ENCODE results near the gene N4BP3.

N4BP3 gene

DNA sequence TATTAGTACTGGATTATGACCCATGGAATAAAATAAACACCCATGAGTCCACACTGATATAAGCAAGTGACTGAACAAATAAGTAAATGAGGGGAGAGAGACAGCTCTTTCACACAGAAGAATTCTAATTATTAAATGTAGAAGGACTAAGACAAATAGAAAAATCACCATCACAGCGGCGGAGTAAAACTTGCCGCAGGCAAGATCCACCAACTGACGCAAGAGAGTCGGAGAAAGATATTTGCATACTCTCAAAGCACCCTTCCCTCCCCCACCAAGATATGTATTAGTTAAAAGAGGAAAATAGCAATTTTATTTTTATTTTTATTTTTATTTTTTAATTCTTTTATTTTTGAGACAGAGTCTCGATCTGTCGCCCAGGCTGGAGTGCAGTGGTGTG is 14.6 kb upstream of the N4BP3 start:
- no peak for DNase-seq (ENCODE audit: low read depth in 2 of 2)

DNA sequence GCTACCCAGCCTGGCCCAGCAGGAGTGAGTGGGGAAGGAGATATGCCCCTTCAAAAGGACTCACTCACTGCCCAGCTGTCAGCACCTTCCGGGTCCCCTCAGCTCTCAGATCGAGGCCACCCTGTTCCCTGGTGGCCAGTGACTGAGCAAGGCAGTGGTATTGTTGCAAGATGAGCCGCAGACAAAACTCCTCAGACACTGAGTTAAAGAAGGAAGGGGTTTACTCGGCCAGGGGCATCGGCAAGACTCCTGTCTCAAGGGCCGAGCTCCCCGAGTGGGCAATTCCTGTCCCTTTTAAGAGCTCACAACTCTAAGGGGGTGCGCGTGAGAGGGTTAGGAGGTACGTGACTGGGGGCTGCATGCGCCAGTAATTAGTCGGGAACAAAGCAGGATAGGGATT is 9.7 kb upstream of the N4BP3 start:
- DNase-seq (ENCODE audit: low read depth in 2 of 2), result no peak

DNA sequence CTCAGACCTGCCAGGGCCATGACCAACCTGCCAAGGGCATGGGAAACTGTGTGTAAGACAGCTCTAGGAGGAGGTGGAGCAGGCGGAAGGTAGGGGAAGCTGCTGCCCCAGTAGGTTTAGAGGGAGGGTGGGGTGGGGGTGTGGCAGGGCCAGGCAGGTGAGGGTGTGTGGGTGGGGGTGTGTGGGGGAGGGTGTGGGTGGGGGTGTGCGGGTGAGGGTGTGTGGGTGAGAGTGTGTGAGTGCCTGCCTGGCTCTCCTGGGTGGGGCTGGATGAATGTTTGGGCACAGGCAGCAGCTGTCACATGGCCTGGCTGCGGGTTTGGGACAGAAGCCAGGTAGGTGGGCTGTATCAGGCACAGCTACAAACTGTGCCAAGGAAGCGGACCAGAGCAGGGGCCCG is 8.8 kb upstream of the N4BP3 start:
- no peak for DNase-seq (ENCODE audit: low read depth in 2 of 2)

DNA sequence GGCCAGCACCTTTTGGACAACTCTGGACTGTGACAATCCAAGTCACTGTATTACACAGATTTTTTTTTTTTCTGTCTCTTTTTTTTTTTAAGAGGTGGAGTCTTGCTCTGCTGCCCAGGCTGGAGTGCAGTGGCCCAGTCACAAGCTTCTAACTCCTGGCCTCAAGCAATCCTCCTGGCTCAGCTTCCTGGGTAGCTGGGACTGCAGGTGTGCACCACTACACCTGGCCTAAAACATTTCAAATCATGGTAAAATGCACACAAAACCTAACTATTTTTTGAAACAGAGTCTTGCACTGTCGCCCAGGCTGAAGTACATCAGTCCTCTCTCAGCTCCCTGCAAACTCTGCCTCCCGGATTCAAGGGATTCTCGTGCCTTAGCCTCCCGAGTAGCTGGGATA is 7.2 kb upstream of the N4BP3 start:
- DNase-seq (ENCODE audit: low read depth in 2 of 2), result no peak

DNA sequence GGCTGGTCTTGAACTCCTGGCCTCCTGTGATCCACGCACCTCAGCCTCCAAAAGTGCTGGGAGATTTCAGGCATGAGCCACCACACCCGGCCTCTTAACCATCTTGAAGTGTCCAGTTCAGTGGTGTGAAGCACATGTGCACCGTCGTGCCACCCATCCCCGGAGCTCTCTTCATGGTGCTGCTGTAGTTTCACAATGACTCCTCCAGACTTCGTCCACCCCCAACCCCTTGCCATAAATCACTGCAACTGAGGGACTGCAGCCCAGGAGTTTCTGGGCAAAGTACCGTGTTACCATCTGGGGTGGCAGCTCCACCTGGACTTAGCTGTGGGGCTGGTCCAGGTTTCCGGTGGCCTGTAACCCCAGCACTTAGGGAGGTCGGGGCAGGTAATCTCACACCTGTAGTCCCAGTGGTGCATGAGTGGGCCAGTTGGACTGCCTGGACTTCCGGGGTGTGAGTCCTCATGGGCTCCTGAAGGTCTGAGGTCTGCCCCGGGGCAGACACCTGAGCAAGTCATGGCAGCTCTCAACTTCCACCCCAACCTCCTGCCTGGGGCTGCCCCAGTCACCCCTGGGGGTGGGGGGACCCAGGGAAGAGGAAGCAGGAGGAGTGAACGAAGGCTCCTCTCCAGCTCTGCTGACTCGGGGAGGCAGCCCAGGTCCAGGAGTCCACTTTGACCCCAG is 6.6 kb upstream of the N4BP3 start:
- DNase-seq (ENCODE audit: low read depth in 2 of 2), result no peak

DNA sequence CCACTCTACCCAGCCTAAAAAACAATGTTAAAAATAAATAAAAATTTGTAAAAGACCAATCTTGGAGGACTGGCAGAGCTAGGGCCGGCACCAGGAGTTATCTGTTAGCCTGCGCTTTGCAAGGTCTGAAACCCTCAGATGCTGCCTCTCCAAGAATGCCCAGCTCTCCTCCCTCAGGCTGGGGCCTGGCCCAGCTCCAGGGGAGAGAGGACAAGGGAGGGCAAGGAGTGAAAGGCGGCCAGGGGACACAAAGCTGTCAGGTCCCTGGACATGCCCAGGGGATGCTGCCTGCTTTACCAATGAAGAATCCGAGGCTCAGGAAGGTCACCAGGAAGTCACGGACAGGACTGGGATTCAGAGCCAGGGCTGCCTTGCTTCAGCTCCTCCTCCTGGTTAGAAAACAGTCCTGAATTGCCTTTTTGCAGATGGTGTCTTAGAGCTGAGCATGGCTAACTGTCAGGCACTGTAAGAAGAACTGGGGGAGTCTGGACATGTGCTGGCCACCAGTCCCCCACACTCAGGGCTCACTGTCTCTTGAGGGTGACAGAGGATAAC is 5.5 kb upstream of the N4BP3 start:
- DNase-seq (ENCODE audit: low read depth in 2 of 2), result no peak

DNA sequence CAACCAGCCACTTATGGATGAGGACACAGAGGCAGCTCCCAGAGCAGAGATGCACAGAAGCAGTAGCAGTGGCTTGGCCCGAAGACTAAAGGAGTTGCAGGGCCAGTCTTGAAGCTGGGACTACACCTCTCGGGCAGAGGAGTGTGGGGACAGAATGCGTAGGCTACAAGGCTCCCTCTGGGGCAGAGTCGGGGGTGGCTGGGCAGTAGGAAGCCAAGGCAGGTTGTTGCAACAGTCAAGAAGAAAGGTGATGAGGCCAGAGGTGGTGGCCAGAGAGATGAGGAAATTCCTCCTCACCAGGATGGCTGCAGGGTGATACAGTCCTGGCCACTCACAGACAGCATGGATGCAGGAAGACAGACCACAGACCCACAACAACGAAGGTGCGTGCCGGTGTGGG is 4.9 kb upstream of the N4BP3 start:
- DNase-seq (ENCODE audit: low read depth in 2 of 2), result no peak

DNA sequence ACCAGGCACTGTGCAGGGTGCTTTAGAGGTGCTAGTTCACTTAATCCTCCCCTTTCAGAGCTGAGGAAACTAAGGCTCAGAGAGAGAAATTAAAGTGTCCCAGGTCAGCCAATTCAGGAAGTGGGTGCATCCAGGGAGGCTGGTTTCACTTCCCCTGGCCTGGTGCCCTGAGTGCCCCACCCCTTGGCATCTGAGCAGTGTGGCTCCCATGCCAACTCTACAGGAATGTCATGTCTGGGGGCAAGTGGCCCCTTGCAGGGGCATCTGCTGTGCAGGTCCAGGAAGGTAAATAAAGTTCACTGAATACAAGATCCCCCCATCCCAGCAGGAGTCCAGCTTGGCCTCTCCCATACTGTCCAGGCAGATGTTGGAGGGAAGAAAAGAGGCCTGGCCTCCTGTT is 4.4 kb upstream of the N4BP3 start:
- no peak for DNase-seq (ENCODE audit: low read depth in 2 of 2)

DNA sequence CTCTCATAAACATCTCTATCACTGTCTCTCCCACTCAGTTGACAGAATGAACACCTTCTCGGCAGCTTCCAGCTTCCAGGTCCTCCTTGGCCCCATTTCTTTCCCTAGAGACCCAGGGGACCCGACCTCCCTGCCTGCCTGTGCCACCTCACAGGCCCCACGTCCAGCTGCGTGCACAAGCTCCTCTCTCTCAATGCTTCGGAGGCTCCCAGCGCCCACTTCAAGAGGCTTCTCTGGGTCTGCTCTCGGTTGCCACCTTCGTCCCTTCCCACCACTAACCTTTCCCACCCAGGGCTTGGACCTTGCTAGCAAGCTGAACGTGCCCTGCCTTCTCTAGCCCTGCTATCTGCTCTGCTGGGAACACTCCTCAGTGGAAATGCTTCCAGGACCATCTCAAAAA is 2.8 kb upstream of the N4BP3 start:
- no peak for DNase-seq (ENCODE audit: low read depth in 2 of 2)

DNA sequence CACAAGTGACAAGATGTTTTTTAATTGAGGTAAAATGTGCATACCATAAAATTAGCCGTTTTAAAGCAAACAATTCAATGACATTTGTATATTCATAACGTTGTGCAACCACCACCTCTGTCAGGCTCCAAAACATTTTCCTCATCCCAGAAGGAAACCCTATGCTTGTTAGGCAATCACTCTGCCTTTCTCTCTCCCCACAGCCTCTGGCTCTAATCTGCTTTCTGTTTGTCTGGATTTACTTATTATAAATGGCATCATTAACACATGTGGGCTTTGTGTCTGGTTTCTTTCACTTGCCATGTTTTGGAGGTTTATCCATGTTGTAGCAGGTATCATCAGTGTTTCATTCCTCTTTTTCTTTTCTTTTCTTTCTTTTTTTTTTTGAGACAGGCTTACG is 1.4 kb upstream of the N4BP3 start:
- DNase-seq (ENCODE audit: low read depth in 2 of 2), result no peak

DNA sequence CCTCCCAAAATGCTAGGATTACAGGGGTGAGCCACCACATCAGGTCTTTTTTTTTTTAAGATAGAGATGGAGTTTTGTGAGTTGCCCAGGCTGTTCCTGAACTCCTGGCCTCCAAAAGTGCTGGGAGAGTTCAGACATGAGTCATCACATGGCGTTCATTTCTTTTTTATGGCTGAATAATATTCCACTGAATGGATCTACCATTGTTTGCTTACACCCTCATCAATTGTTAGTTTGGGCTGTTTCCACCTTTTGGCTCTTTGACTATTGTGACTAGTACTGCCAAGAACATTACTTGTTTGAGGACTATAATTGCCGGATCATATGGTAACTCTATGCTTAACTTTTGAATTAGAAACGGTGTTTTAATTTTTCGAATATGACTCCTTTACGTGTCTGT is 787 bp upstream of the N4BP3 start:
- DNase-seq (ENCODE audit: low read depth in 2 of 2), result no peak

DNA sequence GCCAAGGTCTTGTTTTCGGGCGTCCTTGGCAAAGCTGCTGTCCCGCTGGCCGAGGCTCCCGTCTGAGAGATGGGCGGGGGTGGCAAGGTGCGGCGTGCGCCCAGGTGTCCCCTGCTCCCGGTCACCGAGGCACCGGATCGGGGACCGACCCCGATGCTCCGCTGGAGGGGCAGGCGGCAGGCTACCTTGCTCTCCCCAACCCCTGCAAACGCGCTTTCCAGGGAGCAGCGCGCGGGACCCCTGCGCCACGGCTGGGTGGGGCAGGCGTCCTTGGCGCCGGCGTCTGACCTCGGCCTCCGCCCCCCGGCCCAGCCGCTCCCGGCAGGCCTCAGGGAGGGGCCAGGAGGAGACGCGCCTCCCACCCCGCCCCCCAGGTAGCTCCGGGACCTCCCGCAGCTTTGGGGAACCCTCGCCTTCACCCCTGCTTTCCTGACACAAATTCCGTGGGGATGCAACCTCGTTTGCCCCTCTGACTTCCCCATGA is 551 bp downstream of the N4BP3 start:
- no peak for DNase-seq (ENCODE audit: low read depth in 2 of 2)

DNA sequence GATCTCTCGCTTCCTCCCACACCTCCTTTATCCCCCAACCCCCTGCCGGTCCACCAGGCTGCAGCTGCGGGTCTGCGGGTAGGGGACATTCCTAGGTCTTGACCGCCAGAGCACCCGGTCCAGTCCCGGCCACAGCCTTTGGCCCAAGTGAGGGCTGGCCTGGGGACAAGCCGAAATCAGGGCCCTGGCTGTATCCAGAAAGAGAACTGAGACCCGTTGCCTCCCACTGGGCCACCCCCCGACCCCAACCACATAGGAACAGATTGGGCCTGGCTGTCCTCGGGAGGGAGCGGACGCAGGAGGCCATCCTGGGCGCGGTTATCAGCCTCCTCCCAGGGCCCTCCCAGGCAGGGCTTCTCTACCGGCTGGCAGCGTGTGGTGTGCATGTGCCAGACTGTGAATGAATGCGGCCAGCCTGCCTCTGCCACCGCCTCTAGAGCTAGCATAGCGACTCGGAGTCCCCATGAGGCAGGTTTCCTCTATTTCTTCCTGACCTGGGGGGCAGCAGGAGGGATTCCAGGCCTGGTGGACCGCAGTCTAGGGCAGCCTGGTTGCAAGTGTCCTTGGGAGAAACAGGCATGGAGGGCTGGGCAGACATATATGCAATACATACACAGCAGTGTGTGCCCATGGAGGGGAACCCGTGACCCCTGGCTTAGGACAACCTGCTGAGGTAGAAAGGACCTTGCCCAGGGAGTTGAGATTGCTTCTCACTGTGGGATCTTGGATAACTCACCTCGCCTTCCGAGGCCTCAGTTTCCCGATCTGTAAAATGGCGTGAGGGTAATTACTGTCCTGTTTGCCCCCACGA is 1.2 kb downstream of the N4BP3 start:
- no peak for DNase-seq (ENCODE audit: low read depth in 2 of 2)

DNA sequence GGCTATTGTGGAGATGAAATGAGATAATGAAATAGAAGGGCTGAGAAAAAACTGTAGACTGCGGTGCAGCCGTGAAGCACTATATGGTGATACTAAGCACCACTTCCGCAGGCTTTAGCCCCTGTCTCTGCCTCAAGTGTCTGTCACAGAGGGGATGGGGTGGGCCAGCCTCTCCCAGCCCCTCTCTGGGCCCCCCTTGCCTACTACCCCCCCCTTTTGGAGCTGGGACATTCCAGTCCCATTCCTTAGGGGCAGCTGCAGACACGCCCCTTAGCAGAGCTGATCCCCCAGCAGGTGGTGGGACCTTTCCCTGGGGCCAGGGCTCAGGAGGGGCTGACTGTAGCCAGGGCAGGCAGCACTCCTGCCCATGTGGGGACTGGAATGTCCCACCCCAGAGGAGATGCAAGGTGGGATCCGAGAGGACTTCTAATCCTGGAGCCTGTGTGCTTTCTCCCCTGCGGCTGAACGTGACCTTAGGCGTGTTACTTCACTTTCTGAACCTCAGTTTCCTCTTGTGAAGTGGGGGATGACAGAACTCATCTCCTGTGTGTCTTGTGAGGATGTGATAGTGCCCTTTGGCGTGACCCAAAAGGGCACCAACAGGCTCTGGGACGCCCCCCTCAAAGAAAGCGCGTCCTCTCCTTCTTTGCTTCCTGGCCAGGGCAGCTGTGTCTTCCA is 1.9 kb downstream of the N4BP3 start:
- DNase-seq (ENCODE audit: low read depth in 2 of 2), result no peak

DNA sequence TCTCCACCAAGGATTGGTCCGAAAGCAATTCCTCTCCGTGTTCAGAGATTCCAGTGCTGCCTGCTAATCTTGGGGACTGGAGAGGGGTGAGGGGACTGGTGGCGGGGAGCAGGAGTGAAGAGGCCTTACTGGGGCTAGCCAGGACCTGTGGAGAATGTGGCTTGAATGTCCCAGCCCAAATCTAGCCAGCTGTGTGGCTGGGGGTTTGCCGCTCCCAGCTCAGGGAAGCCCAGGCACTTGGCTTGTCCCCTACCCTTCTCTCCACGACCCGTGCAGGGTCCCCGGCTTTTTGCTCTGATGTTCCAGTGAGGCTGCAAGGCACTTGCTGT is 2.4 kb downstream of the N4BP3 start:
- no peak for DNase-seq (ENCODE audit: low read depth in 2 of 2)

DNA sequence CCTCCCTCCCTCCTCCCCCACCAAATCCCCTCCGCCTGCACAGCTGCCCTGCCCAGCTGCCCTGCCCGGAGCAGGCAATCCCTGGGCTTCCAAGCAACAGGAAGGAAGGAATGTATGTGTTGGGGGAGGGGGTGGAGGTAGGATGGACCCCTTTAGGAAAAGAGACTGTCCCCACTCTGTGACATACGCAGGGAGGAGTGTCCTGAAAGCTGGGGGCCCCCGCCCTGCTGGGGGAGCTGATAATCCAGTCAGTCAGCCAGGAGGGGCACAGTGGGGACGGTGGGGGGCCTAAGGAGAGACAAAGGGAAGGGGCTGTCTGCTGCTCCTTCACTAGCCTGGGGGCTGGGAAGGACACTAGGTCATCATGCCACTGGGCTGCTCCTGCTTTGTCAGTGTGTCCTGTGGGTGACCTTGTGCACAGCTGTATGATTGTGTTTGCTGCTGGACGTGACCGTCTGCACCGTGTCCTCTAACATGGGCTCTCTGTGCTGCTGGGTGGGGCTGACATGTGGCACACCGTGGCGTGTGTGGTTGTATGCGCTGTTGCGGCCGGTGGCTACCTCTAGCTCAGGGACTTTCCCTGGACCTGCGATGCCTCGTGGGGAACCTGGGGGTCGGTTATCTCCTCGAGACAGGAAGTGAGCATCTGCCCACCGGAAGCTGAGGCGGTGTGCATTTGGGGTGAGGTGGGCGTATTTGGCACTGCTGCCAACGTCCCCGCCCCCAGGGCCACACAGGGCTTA is 3.0 kb downstream of the N4BP3 start:
- peak in 1 of 2 experiments; percentile 38 for DNase-seq (ENCODE audit: low read depth in 2 of 2)

DNA sequence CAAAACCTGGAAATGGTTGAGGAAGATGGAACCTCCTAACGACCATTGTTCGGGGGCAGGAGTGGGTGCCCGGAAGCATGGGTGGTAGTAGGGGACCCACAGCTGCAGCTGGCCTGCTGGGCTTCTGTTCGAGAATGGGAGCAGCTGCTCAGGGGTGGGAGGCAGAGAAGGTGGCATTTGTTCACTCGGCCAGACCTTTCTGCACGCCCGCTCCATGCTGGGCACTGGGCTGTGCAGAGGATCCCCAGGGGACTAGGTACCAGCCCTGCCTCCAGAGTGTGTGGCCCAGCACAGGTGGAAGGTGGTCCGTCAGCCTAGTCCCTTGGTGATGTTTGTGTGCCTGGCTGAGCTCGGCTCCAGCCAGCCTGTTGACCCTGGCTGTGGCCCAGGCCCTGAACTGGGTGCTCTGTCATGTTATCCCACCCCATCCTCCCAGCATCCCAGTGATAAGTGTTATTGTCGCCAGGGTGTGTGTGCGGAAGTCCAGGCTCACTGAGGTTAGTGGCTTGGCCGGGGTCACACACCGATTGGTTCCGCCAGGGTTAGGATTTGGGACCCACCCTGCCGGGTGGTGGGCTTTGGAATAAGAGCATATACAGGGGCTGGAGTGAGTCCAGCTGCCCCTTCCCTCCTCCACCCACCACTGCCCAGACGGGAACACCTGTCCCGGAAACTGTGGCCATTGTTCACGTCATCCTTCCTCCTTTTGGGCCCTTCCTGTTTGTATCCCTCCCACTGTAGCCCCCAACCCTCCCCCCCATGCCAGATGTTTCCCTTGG is 4.8 kb downstream of the N4BP3 start:
- DNase-seq (ENCODE audit: low read depth in 2 of 2), result no peak

DNA sequence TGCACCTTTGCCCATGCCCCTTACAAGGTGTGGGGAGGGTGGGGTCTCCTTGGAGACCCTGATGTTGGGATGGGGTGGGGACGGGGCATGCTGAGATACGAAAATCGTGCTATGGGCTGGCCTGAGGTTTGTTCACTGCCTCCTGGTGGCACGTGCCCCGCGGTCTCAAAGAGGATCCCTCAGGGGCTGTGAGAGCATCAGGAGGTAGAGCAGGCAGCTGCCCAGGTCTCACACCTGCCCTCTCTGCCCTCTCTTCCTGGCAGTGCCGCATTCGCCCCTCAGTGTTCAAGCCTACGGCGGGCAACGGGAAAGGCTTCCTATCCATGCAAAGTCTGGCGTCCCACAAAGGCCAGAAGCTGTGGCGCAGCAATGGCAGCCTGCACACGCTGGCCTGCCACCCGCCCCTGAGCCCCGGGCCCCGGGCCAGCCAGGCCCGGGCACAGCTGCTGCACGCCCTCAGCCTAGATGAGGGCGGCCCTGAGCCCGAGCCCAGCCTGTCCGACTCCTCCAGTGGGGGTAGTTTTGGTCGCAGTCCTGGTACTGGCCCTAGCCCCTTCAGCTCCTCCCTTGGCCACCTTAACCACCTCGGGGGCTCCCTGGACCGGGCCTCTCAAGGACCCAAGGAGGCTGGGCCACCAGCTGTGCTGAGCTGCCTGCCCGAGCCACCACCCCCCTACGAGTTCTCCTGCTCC is 6.7 kb downstream of the N4BP3 start:
- no peak for DNase-seq (ENCODE audit: low read depth in 2 of 2)

DNA sequence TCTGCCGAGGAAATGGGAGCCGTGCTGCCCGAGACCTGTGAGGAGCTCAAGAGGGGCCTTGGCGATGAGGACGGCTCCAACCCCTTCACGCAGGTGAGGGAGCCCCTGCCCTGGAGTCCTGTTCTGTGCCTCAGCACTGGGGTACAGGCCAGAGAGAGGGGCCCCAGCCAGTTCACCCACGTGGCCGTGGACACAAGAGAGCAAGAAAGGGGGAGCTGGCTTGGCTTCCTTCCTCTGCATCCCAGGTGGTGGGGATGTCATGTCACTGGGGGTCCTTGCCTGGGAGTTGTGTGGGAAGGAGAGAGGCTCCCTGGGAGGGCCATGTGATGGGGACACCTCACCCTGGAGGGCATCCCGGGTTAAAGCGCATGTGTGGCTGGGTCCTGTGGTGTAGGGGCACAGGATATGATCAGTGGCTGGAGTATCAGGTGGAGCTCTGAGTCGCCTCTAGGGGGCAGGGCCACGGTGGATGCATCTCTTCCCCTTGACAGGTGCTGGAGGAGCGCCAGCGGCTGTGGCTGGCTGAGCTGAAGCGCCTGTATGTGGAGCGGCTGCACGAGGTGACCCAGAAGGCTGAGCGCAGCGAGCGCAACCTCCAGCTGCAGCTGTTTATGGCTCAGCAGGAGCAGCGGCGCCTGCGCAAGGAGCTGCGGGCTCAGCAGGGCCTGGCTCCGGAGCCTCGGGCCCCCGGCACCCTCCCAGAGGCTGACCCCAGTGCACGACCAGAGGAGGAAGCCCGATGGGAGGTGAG is 7.5 kb downstream of the N4BP3 start:
- DNase-seq (ENCODE audit: low read depth in 2 of 2), result peak; percentile 51 to 75
